OCI-LY3 (cell line): Measurements from ENCODE around the gene SLF2.
A peak's percentile ranks its signal among the peaks of the same experiment; 100 is the strongest.

Experiments
- H2AFZ ChIP-seq: fragments of 200-600, 300-600 bp; shearing (Covaris generic); 2 replicates; pipeline ENCODE4 v1.6.0; 2014; ENCODE audit warnings: antibody characterized with exemption, low read depth, low read length
- H3K27ac ChIP-seq: fragments of 200-600, 300-600 bp; sonication (generic); 2 replicates; pipeline ENCODE4 v1.5.1; 2014; ENCODE audit warnings: mild to moderate bottlenecking, low read length, moderate library complexity, mixed read lengths
- H3K27me3 ChIP-seq: fragments of 200-600, 300-600 bp; sonication (generic); 2 replicates; pipeline ENCODE4 v1.6.1; 2014; ENCODE audit warnings: low read depth, low read length, mixed read lengths
- H3K36me3 ChIP-seq: fragments of 200-600, 300-600 bp; sonication (generic); replicated peaks from 2 replicates; pipeline ENCODE3; 2014; ENCODE audit warnings: low read depth, low read length, mixed read lengths
- H3K4me1 ChIP-seq: fragments of 300-600, 200-600 bp; sonication (generic); 2 replicates; pipeline ENCODE4 v1.6.1; 2014; ENCODE audit warnings: low read length, mixed read lengths
- H3K4me2 ChIP-seq: fragments of 200-600, 300-600 bp; sonication (generic); 2 replicates; pipeline ENCODE4 v1.6.1; 2014; ENCODE audit warnings: low read length, mixed read lengths
- H3K4me3 ChIP-seq: fragments of 300-600, 200-600 bp; sonication (generic); 2 replicates; pipeline ENCODE4 v1.5.1; 2014; ENCODE audit warnings: antibody characterized with exemption, mild to moderate bottlenecking, low read length, moderate library complexity
- H3K79me2 ChIP-seq: fragments of 300-600, 200-600 bp; shearing (Covaris generic); 2 replicates; pipeline ENCODE4 v1.6.1; 2014; ENCODE audit warnings: mild to moderate bottlenecking, low read length, mixed read lengths
- H3K9ac ChIP-seq: fragments of 300-600, 200-600 bp; shearing (Covaris generic); 2 replicates; pipeline ENCODE4 v1.6.0; 2014; ENCODE audit warnings: mild to moderate bottlenecking, low read length, moderate library complexity
- H3K9me3 ChIP-seq: fragments of 200-600, 300-600 bp; shearing (Covaris generic); 2 replicates; pipeline ENCODE4 v1.6.1; 2014; ENCODE audit warnings: low read length, mixed read lengths; ENCODE audit not compliant: insufficient read depth
- H4K20me1 ChIP-seq: fragments of 200-600, 300-600 bp; sonication (generic); 2 replicates; pipeline ENCODE4 v1.6.1; 2016; ENCODE audit warnings: low read length, mixed read lengths; ENCODE audit not compliant: insufficient read depth
- CTCF ChIP-seq: fragments of 200-600, 300-600 bp; sonication (generic); IDR thresholded peaks from 2 replicates; pipeline ENCODE4 v1.5.1; 2014; ENCODE audit warnings: antibody characterized with exemption, low read length, low read depth
- EZH2phosphoT487 ChIP-seq: fragments of 200-600 bp; shearing (Covaris generic); IDR thresholded peaks from 2 replicates; pipeline ENCODE4 v1.6.1; 2018; ENCODE audit warnings: antibody characterized with exemption, mixed run types, low read depth

The SLF2 gene

GRCh38 chr10:100886521-100886920 lies 26.2 kb upstream of the SLF2 start:
- no peak overlapping the region for H3K27ac ChIP-seq

GRCh38 chr10:100886963-100887362 lies 25.8 kb upstream of the SLF2 start:
- TF ChIP-seq CTCF (no peak), EZH2phosphoT487 (no peak)
- Histone ChIP-seq H3K4me2 (no peak overlapping the region), H3K27me3 (0 out of 2 replicates have a peak, but pooled peaks cover 7% of the 10 kb centered on the region), H4K20me1 (no peaks in the 10 kb centered on the region), H3K36me3 (no peaks in the 10 kb centered on the region), H3K79me2 (no peaks in the 10 kb centered on the region), H3K27ac (no peak overlapping the region), H3K4me1 (no peaks in the 10 kb centered on the region), H3K9ac (no peak overlapping the region), H3K9me3 (no peaks in the 10 kb centered on the region), H2AFZ (no peak overlapping the region), H3K4me3 (no peak overlapping the region)

More at GRCh38 chr10:100886521-100886920, 26.2 kb upstream of the SLF2 start:
- H3K79me2 ChIP-seq: no peaks in the 10 kb centered on the region
- H4K20me1 ChIP-seq: no peaks in the 10 kb centered on the region
- no peaks in the 10 kb centered on the region for H3K36me3 ChIP-seq
- H2AFZ ChIP-seq: no peak overlapping the region
- 0 out of 2 replicates have a peak, but pooled peaks cover 7% of the 10 kb centered on the region for H3K27me3 ChIP-seq
- H3K9me3 ChIP-seq: no peaks in the 10 kb centered on the region
- H3K4me3 ChIP-seq: no peak overlapping the region
- H3K4me2 ChIP-seq: no peak overlapping the region
- no peak for TF ChIP-seq EZH2phosphoT487
- TF ChIP-seq CTCF: no peak
- H3K4me1 ChIP-seq: no peaks in the 10 kb centered on the region
- no peak overlapping the region for H3K9ac ChIP-seq

GRCh38 chr10:100887761-100888296 lies 24.9 kb upstream of the SLF2 start:
- TF ChIP-seq EZH2phosphoT487 (no peak), CTCF (no peak)
- no peak overlapping the region for H3K4me3 ChIP-seq
- no peaks in the 10 kb centered on the region for H3K9me3 ChIP-seq
- no peak overlapping the region for H3K4me2 ChIP-seq
- H3K27me3 ChIP-seq: peaks cover 7% of the 10 kb centered on the region; the same call in 1 of the 2 replicates
- H3K4me1 ChIP-seq: no peaks in the 10 kb centered on the region
- no peak overlapping the region for H2AFZ ChIP-seq
- H3K9ac ChIP-seq: no peak overlapping the region
- H3K36me3 ChIP-seq: no peaks in the 10 kb centered on the region
- no peak overlapping the region for H3K27ac ChIP-seq
- H4K20me1 ChIP-seq: no peaks in the 10 kb centered on the region
- H3K79me2 ChIP-seq: no peaks in the 10 kb centered on the region

- H4K20me1 ChIP-seq: no peaks in the 10 kb centered on the region
- no peak overlapping the region for H2AFZ ChIP-seq
- H3K4me3 ChIP-seq: no peak overlapping the region
- peaks cover 1% of the 10 kb centered on the region for H3K4me1 ChIP-seq
- H3K79me2 ChIP-seq: no peaks in the 10 kb centered on the region
- no peak overlapping the region for H3K9ac ChIP-seq
- no peak overlapping the region for H3K4me2 ChIP-seq
- TF ChIP-seq EZH2phosphoT487 (no peak), CTCF (peak; percentile 32; the same call in 1 of the 2 replicates)
- H3K36me3 ChIP-seq: no peaks in the 10 kb centered on the region
- peaks cover 8% of the 10 kb centered on the region; the same call in 1 of the 2 replicates for H3K27me3 ChIP-seq
- no peaks in the 10 kb centered on the region for H3K9me3 ChIP-seq
- no peak overlapping the region for H3K27ac ChIP-seq
Observed at GRCh38 chr10:100888957-100889356, 23.8 kb upstream of the SLF2 start.
